Measurements from ENCODE around the gene SLC6A9. TPM values are rescaled to one million over a fixed set of nuclear protein-coding genes. Genes with fewer than 3 reads are reported as not detected.
A peak's percentile ranks its signal among the peaks of the same experiment; 100 is the strongest.

The SLC6A9 gene
- total RNA-seq, 4 donors from 2014 or later = 59.2 to 95.4 (median 84.5) TPM

- H3K27me3 ChIP-seq = no peaks in the 10 kb centered on the region
- 60% methylated on average over 5 of the region's 5 CpGs for WGBS
- no peaks in the 10 kb centered on the region for H3K9me3 ChIP-seq
- DNase-seq (ENCODE audit: low spot score in 2 of 2) = no peak
- TF ChIP-seq EP300 (IDR thresholded peaks at IDR 0.05) (no peak), CTCF (IDR thresholded peaks at IDR 0.05) (no peak), POLR2AphosphoS5 (IDR thresholded peaks at IDR 0.05) (no peak), POLR2A (IDR thresholded peaks at IDR 0.05) (no peak)
- H3K36me3 ChIP-seq = no peaks in the 10 kb centered on the region
- no peak overlapping the region for H3K27ac ChIP-seq
- H3K4me3 ChIP-seq = no peak overlapping the region
- H3K4me1 ChIP-seq = peaks cover 4% of the 10 kb centered on the region
Observed at GRCh38 chr1:44059664-44060355, 28.5 kb upstream of the SLC6A9 start.

GRCh38 chr1:44059212-44059611 is 27.9 kb upstream of the SLC6A9 start:
- Histone ChIP-seq H3K4me3 (no peak overlapping the region), H3K36me3 (no peaks in the 10 kb centered on the region), H3K9me3 (no peaks in the 10 kb centered on the region), H3K27ac (no peak overlapping the region), H3K4me1 (peaks cover 4% of the 10 kb centered on the region), H3K27me3 (no peaks in the 10 kb centered on the region)
- 63% methylated on average over 1 of the region's 1 CpG for WGBS
- no peak for DNase-seq (ENCODE audit: low spot score in 2 of 2)
- no peak for TF ChIP-seq POLR2AphosphoS5 (IDR thresholded peaks at IDR 0.05)
- TF ChIP-seq CTCF (IDR thresholded peaks at IDR 0.05) = no peak
- TF ChIP-seq EP300 (IDR thresholded peaks at IDR 0.05) = no peak

- Histone ChIP-seq H3K4me1 (peaks cover 4% of the 10 kb centered on the region), H3K36me3 (no peaks in the 10 kb centered on the region), H3K27me3 (no peaks in the 10 kb centered on the region), H3K4me3 (no peak overlapping the region), H3K9me3 (no peaks in the 10 kb centered on the region), H3K27ac (no peak overlapping the region)
- TF ChIP-seq EP300 (IDR thresholded peaks at IDR 0.05) (no peak), POLR2A (IDR thresholded peaks at IDR 0.05) (no peak), CTCF (IDR thresholded peaks at IDR 0.05) (no peak), POLR2AphosphoS5 (IDR thresholded peaks at IDR 0.05) (no peak)
- WGBS = 82% methylated on average over 1 of the region's 1 CpG
- DNase-seq (ENCODE audit: low spot score in 2 of 2) = no peak
Observed at GRCh38 chr1:44057293-44057692, 26.0 kb upstream of the SLC6A9 start.

- no peaks in the 10 kb centered on the region for H3K9me3 ChIP-seq
- H3K27me3 ChIP-seq = no peaks in the 10 kb centered on the region
- no peak for DNase-seq (ENCODE audit: low spot score in 2 of 2)
- 94% methylated on average over 2 of the region's 2 CpGs for WGBS
- no peaks in the 10 kb centered on the region for H3K4me1 ChIP-seq
- no peak overlapping the region for H3K4me3 ChIP-seq
- TF ChIP-seq EP300 (IDR thresholded peaks at IDR 0.05) (no peak), POLR2AphosphoS5 (IDR thresholded peaks at IDR 0.05) (no peak), POLR2A (IDR thresholded peaks at IDR 0.05) (no peak), CTCF (IDR thresholded peaks at IDR 0.05) (no peak)
- H3K27ac ChIP-seq = no peak overlapping the region
- no peaks in the 10 kb centered on the region for H3K36me3 ChIP-seq
Observed at GRCh38 chr1:44053394-44053793, 22.1 kb upstream of the SLC6A9 start.

- Histone ChIP-seq H3K27ac (no peak overlapping the region), H3K9me3 (no peaks in the 10 kb centered on the region), H3K4me1 (peaks cover 7% of the 10 kb centered on the region), H3K27me3 (no peaks in the 10 kb centered on the region), H3K4me3 (no peak overlapping the region), H3K36me3 (no peaks in the 10 kb centered on the region)
- 53% methylated on average over 3 of the region's 3 CpGs for WGBS
- peak in 1 of 2 donors; percentile 61 for DNase-seq (ENCODE audit: low spot score in 2 of 2)
- TF ChIP-seq POLR2A (IDR thresholded peaks at IDR 0.05) = no peak
- no peak for TF ChIP-seq POLR2AphosphoS5 (IDR thresholded peaks at IDR 0.05)
- no peak for TF ChIP-seq CTCF (IDR thresholded peaks at IDR 0.05)
- TF ChIP-seq EP300 (IDR thresholded peaks at IDR 0.05) = no peak
Observed at GRCh38 chr1:44050261-44050660, 19.0 kb upstream of the SLC6A9 start.

Data from suprapubic skin (tissue), 4 donors.